H1 (cell line): ENCODE results near the gene CUEDC1. TPM values are rescaled to one million over a fixed set of nuclear protein-coding genes. Genes with fewer than 3 reads are reported as not detected.
A peak's percentile ranks its signal among the peaks of the same experiment; 100 is the strongest.

Experiments
- CTCF ChIA-PET: fragments of 300-600 bp; sonication (Branson Sonifier 250); formaldehyde crosslinking; loops from one replicate; lab custom pipeline; 2021; ENCODE audit not compliant: partially characterized antibody; lab: Charles Lee
- POLR2A ChIA-PET: fragments of 300-600 bp; sonication (Branson Sonifier 250); formaldehyde crosslinking; loops from one replicate; lab custom pipeline; 2021; ENCODE audit warnings: inconsistent platforms; ENCODE audit not compliant: partially characterized antibody; lab: Charles Lee
- DNase-seq, 2 experiments: peaks; one replicate each; pipeline versions ENCODE4 v3.0.0 to v3.0.0-alpha.2; 2010 to 2022; ENCODE audit warnings: low spot score in 2 of 2, low read depth in 1 of 2, mixed read lengths in 1 of 2
- FAIRE-seq: peaks from 2 replicates; lab custom pipeline; 2011; peaks lifted over from hg19 to GRCh38; lab: Jason Lieb, UNC
- H2AFZ ChIP-seq: 2 replicates; pipeline ENCODE4 v1.8.1; 2012; ENCODE audit warnings: low read length, inconsistent platforms
- H2AK5ac ChIP-seq: 2 replicates; pipeline ENCODE4 v1.6.1; 2013; ENCODE audit warnings: low read depth, low read length
- H2BK120ac ChIP-seq: replicated peaks from 2 replicates; pipeline ENCODE3; 2013; ENCODE audit warnings: low read depth, low read length, inconsistent platforms
- H2BK12ac ChIP-seq: 2 replicates; pipeline ENCODE4 v1.6.1; 2013; ENCODE audit warnings: low read depth, low read length
- H2BK15ac ChIP-seq: 2 replicates; pipeline ENCODE4 v1.6.1; 2013; ENCODE audit warnings: low read length
- H2BK20ac ChIP-seq: 2 replicates; pipeline ENCODE4 v1.6.1; 2013; ENCODE audit warnings: low read length
- H2BK5ac ChIP-seq: 2 replicates; pipeline ENCODE4 v1.6.1; 2013; ENCODE audit warnings: low read depth, low read length
- H3K14ac ChIP-seq: 2 replicates; pipeline ENCODE4 v1.6.1; 2013; ENCODE audit warnings: inconsistent platforms; ENCODE audit not compliant: insufficient read length
- H3K18ac ChIP-seq: 2 replicates; pipeline ENCODE4 v1.6.1; 2013; ENCODE audit warnings: low read length; ENCODE audit errors: extremely low read depth
- H3K23ac ChIP-seq: 2 replicates; pipeline ENCODE4 v1.6.1; 2013; ENCODE audit warnings: inconsistent platforms; ENCODE audit not compliant: insufficient read length
- H3K23me2 ChIP-seq: 2 replicates; pipeline ENCODE4 v1.6.1; 2013; ENCODE audit warnings: low read depth, low read length
- H3K27ac ChIP-seq: 2 replicates; pipeline ENCODE4 v1.6.1; 2011; ENCODE audit warnings: low read depth, low read length, inconsistent platforms
- H3K27me3 ChIP-seq, 4 experiments: replicated peaks in 1 of 4; 1 replicate in 1 of 4; 2 replicates in 3 of 4; pipeline versions ENCODE4 v1.6.1 to v1.8.1; 2011 to 2013; ENCODE audit warnings: low read length in 3 of 4, mild to moderate bottlenecking in 3 of 4, inconsistent platforms in 2 of 4, mixed read lengths in 2 of 4, moderate library complexity in 1 of 4; ENCODE audit not compliant: control insufficient read depth in 3 of 4, insufficient read depth in 3 of 4; ENCODE audit errors: extremely low read depth in 1 of 4
- H3K36me3 ChIP-seq, 4 experiments: 2 replicates each; pipeline versions ENCODE4 v1.6.1 to v1.8.1; 2011 to 2013; ENCODE audit warnings: mild to moderate bottlenecking in 4 of 4, low read length in 3 of 4, moderate library complexity in 2 of 4, control low read depth in 1 of 4, inconsistent platforms in 1 of 4; ENCODE audit not compliant: insufficient read depth in 4 of 4, control insufficient read depth in 2 of 4
- H3K4ac ChIP-seq: replicated peaks from 2 replicates; pipeline ENCODE3; 2013; ENCODE audit warnings: low read length, low read depth, mixed read lengths, inconsistent platforms; ENCODE audit not compliant: insufficient read length
- H3K4me1 ChIP-seq, 4 experiments: replicated peaks in 1 of 4; 1 replicate in 1 of 4; 2 replicates in 3 of 4; pipeline versions ENCODE4 v1.6.1 to v1.8.1; 2011 to 2013; ENCODE audit warnings: low read length in 3 of 4, inconsistent platforms in 2 of 4, mixed read lengths in 1 of 4; ENCODE audit not compliant: insufficient read depth in 4 of 4, control insufficient read depth in 3 of 4
- H3K4me2 ChIP-seq, 2 experiments: 2 replicates each; pipeline versions ENCODE4 v1.6.1 to v1.8.1; 2011 to 2013; ENCODE audit warnings: low read depth in 2 of 2, low read length in 2 of 2, control low read depth in 1 of 2, inconsistent platforms in 1 of 2, mild to moderate bottlenecking in 1 of 2; ENCODE audit not compliant: insufficient read depth in 1 of 2
- H3K4me3 ChIP-seq, 4 experiments: fragments of 200-600, 300-600 bp in 1 of 4; sonication (generic), shearing (Covaris generic), sonication (Bioruptor Twin) in 1 of 4; 2 replicates each; pipeline versions ENCODE4 v1.5.1 to v1.8.1; 2011 to 2016; ENCODE audit warnings: low read length in 4 of 4, low read depth in 3 of 4, control low read depth in 2 of 4, inconsistent platforms in 2 of 4, mild to moderate bottlenecking in 2 of 4, mixed read lengths in 1 of 4, moderate library complexity in 1 of 4; ENCODE audit not compliant: insufficient read depth in 2 of 4; ENCODE audit errors: extremely low read depth in 1 of 4
- H3K56ac ChIP-seq: replicated peaks from 2 replicates; pipeline ENCODE3; 2013; ENCODE audit warnings: low read depth, mild to moderate bottlenecking, mixed read lengths, low read length, inconsistent platforms; ENCODE audit not compliant: insufficient read length
- H3K79me1 ChIP-seq: 2 replicates; pipeline ENCODE4 v1.6.1; 2013; ENCODE audit warnings: low read depth, low read length, control low read depth
- H3K79me2 ChIP-seq, 2 experiments: 2 replicates each; pipeline versions ENCODE4 v1.6.1 to v1.8.1; 2012 to 2013; ENCODE audit warnings: low read length in 2 of 2, mild to moderate bottlenecking in 2 of 2, inconsistent platforms in 1 of 2; ENCODE audit not compliant: insufficient read depth in 2 of 2, control insufficient read depth in 1 of 2
- H3K9ac ChIP-seq, 4 experiments: replicated peaks in 1 of 4; 1 replicate in 1 of 4; 2 replicates in 3 of 4; pipeline versions ENCODE4 v1.6.1 to v1.8.1; 2011 to 2013; ENCODE audit warnings: low read depth in 3 of 4, low read length in 3 of 4, control low read depth in 2 of 4, mild to moderate bottlenecking in 2 of 4, moderate library complexity in 2 of 4, inconsistent platforms in 1 of 4; ENCODE audit errors: extremely low read depth in 1 of 4
- H3K9me3 ChIP-seq, 2 experiments: 2 replicates each; pipeline versions ENCODE4 v1.6.1 to v1.8.1; 2012 to 2013; ENCODE audit warnings: mild to moderate bottlenecking in 2 of 2, moderate library complexity in 2 of 2, control low read depth in 1 of 2, inconsistent platforms in 1 of 2, low read depth in 1 of 2, low read length in 1 of 2, mixed read lengths in 1 of 2; ENCODE audit not compliant: insufficient read depth in 2 of 2
- H4K20me1 ChIP-seq, 2 experiments: replicated peaks in 1 of 2; 2 replicates each; pipeline versions ENCODE3 to v1.8.1; 2011 to 2013; ENCODE audit warnings: inconsistent platforms in 2 of 2, low read length in 2 of 2, mild to moderate bottlenecking in 1 of 2; ENCODE audit not compliant: insufficient read depth in 2 of 2, control insufficient read depth in 1 of 2
- H4K5ac ChIP-seq: 2 replicates; pipeline ENCODE4 v1.6.1; 2013; ENCODE audit warnings: low read length, low read depth, mixed read lengths, inconsistent platforms; ENCODE audit not compliant: insufficient read length
- H4K8ac ChIP-seq: 2 replicates; pipeline ENCODE4 v1.8.0; 2013; ENCODE audit warnings: mild to moderate bottlenecking, moderate library complexity, low read length, inconsistent platforms; ENCODE audit not compliant: insufficient read depth; ENCODE audit errors: extremely low read depth
- H4K91ac ChIP-seq: replicated peaks from 2 replicates; pipeline ENCODE3; 2013; ENCODE audit warnings: low read length, mixed read lengths, inconsistent platforms; ENCODE audit not compliant: insufficient read length
- BACH1 ChIP-seq: IDR thresholded peaks from 2 replicates; pipeline ENCODE4 v1.6.1; 2012; ENCODE audit warnings: low read length, improper control_type of control experiment
- CEBPB ChIP-seq: IDR thresholded peaks from 2 replicates; pipeline ENCODE4 v1.6.1; 2012; ENCODE audit warnings: low read depth, low read length
- FOSL1 ChIP-seq: IDR thresholded peaks from 2 replicates; pipeline ENCODE4 v1.6.1; 2011; ENCODE audit warnings: mild to moderate bottlenecking, low read depth, low read length, moderate library complexity; ENCODE audit not compliant: insufficient read depth
- HDAC2 ChIP-seq, 2 experiments: fragments of 300-600 bp in 1 of 2; sonication (generic) in 1 of 2; IDR thresholded peaks; 2 replicates each; pipeline ENCODE4 v1.6.1; 2011 to 2012; ENCODE audit warnings: low read depth in 2 of 2, low read length in 2 of 2, mild to moderate bottlenecking in 2 of 2, moderate library complexity in 2 of 2, borderline replicate concordance in 1 of 2, inconsistent platforms in 1 of 2
- PHF8 ChIP-seq: fragments of 200-600 bp; sonication (generic); conservative IDR thresholded peaks from 2 replicates; pipeline ENCODE4 v1.7.1; 2012; ENCODE audit warnings: low read depth, mild to moderate bottlenecking, inconsistent platforms, low read length, moderate library complexity
- RBBP5 ChIP-seq: IDR thresholded peaks from 2 replicates; pipeline ENCODE4 v1.7.1; 2012; ENCODE audit warnings: low read depth, mild to moderate bottlenecking, inconsistent platforms, low read length, moderate library complexity, borderline replicate concordance
- SIN3A ChIP-seq, 2 experiments: IDR thresholded peaks in 1 of 2; conservative IDR thresholded peaks in 1 of 2; 2 replicates each; pipeline ENCODE4 v1.6.1; 2011 to 2012; ENCODE audit warnings: low read length in 2 of 2, improper control_type of control experiment in 1 of 2, low read depth in 1 of 2, mild to moderate bottlenecking in 1 of 2
- TAF7 ChIP-seq: optimal IDR thresholded peaks from 2 replicates; pipeline ENCODE3; 2011; ENCODE audit warnings: low read depth, mild to moderate bottlenecking, inconsistent platforms, low read length, moderate library complexity, borderline replicate concordance
- WGBS, 2 experiments: shearing (Covaris generic) in 1 of 2; methylation state at CpG; one replicate each; pipeline versions ENCODE4 v1.1.6 to v1.1.7; 2013 to 2015; ENCODE audit warnings: low lambda C conversion rate in 2 of 2, mixed read lengths in 2 of 2, inconsistent platforms in 1 of 2, low coverage in 1 of 2, missing lambda C conversion rate in 1 of 2; ENCODE audit not compliant: insufficient replicate concordance in 2 of 2, insufficient coverage in 1 of 2, insufficient read length in 1 of 2; ENCODE audit errors: extremely low coverage in 1 of 2, missing lambda C conversion rate in 1 of 2; 5-methylcytosine and 5-hydroxymethylcytosine counted together
- polyA plus RNA-seq, 7 experiments: library from polyadenylated mRNA; depleted of rRNA in 3 of 7; stranded (reverse) in 5 of 7; unstranded in 2 of 7; fragments of >200 nt in 5 of 7; fragments of 200-250 nt in 2 of 7; gene quantifications; 1 replicate in 5 of 7; 2 replicates in 1 of 7; 4 replicates in 1 of 7; pipeline versions ENCODE4 v1.2.1 to v1.2.3, GENCODE V29; 2011 to 2013; ENCODE audit warnings: missing spikeins in 2 of 7, mixed read lengths in 2 of 7
- total RNA-seq: library from RNA; stranded (reverse); fragmentation: NEBNext Ultra II Directional; extraction: Animal tissue kit (Norgen Biotek cat#: 25700); gene quantifications from 2 replicates; pipeline ENCODE4 v1.2.1, GENCODE V29; 2021
- TF ChIP-seq, protein P1 (sequence below): IDR thresholded peaks from 2 replicates; pipeline ENCODE4 v1.6.1; 2011; ENCODE audit warnings: low read length, improper control_type of control experiment

The CUEDC1 gene
- total and polyA plus RNA-seq, 2 of the 8 experiments (the other 6 are each of a cell fraction or from before 2014, with no cell fraction given), result 4.0 to 10.7 TPM

DNA sequence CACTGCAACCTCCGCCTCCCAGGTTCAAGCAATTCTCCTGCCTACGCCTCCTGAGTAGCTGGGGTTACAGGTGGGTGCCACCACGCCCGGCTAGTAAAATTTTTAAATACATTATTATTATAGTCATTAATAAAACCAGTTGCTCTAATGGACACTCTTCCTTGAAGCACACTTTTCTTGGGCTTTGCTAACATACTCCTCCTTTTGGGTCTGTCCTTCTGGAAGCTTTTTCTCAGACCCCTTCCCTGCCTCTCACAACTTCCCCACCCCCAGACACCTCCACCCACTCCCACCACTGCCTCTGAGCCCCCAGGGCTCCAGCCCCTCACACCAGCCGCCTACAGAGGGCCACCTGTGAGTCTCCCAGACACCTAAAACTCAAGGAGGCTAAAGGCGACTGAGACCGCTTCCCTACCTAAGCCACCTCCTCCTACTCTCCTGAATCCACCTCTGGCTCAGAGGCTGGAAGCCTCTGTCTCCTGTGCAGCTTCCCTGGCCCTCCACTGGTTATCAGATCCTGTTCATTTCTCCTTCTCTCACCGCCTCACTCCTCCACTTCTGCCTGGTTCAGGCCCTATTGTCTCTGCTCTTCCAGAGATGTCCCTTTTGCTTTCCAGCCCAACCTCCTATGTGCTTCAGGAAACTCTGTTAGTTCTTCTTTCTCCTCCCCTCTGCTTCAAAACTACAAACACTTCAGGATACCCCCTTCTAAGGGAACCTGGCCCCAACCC, 2.1 kb upstream of the CUEDC1 start:
- no peak overlapping the region for H2BK5ac ChIP-seq
- H3K27me3 ChIP-seq, result peaks cover 0 to 30% (median 20%) of the 10 kb centered on the region in 4 experiments; a peak in 6 of 7 replicates
- H3K4ac ChIP-seq, result no peak overlapping the region
- no peak overlapping the region for H3K23ac ChIP-seq
- CTCF ChIA-PET, result interaction anchor here (0.8 to 13.5 kb wide), 9 partner anchors 10 to 165 kb away, joined by 4 to 162 read pairs (median 9); no protein-coding TSS in a partner anchor
- no peak overlapping the region for H2BK120ac ChIP-seq
- H3K18ac ChIP-seq, result no peak overlapping the region; the same call in 1 of the 2 replicates
- no peak overlapping the region for H3K9ac ChIP-seq
- peaks cover 10 to 23% (median 13%) of the 10 kb centered on the region in 4 experiments; a peak in 6 of 7 replicates for H3K4me1 ChIP-seq
- no peak overlapping the region for H4K5ac ChIP-seq
- no peak overlapping the region for H3K14ac ChIP-seq
- H3K56ac ChIP-seq, result no peak overlapping the region
- no peak for TF ChIP-seq SIN3A (conservative IDR thresholded peaks at IDR 0.05 in 1 of 2, IDR thresholded peaks at IDR 0.05 in 1 of 2; ENCODE audit: low read depth in 1 of 2, low read length in 2 of 2)
- no peak for TF ChIP-seq FOSL1
- TF ChIP-seq, protein P1, sequence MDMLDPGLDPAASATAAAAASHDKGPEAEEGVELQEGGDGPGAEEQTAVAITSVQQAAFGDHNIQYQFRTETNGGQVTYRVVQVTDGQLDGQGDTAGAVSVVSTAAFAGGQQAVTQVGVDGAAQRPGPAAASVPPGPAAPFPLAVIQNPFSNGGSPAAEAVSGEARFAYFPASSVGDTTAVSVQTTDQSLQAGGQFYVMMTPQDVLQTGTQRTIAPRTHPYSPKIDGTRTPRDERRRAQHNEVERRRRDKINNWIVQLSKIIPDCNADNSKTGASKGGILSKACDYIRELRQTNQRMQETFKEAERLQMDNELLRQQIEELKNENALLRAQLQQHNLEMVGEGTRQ, result no peak
- TF ChIP-seq PHF8, result no peak
- TF ChIP-seq BACH1, result no peak
- TF ChIP-seq HDAC2 (IDR thresholded peaks at IDR 0.05; ENCODE audit: borderline replicate concordance in 1 of 2, low read depth in 2 of 2, low read length in 2 of 2), result no peak
- TF ChIP-seq CEBPB, result no peak
- no peak for TF ChIP-seq TAF7
- no peak for TF ChIP-seq RBBP5
- POLR2A ChIA-PET, result interaction anchor here (0.7 to 2.6 kb wide), 7 partner anchors 10 to 102 kb away, joined by 3 to 9 read pairs (median 4); no protein-coding TSS in a partner anchor
- H2BK20ac ChIP-seq, result peak overlapping the region; percentile 61; the same call in 1 of the 2 replicates
- 0 out of 2 replicates have a peak overlapping the region, but pooled peaks have one; percentile 72 for H2BK15ac ChIP-seq
- no peak overlapping the region; the same call in 1 of the 2 replicates for H4K8ac ChIP-seq
- no peaks in the 10 kb centered on the region for H3K79me1 ChIP-seq
- no peak overlapping the region; a peak in 1 of 4 replicates for H3K4me2 ChIP-seq
- no peaks in the 10 kb centered on the region for H3K9me3 ChIP-seq
- H3K27ac ChIP-seq, result no peak overlapping the region
- 88% methylated on average over 8 of the region's 8 CpGs; no CpG with 5 or more reads in 1 of the 2 experiments for WGBS, 2 experiments
- peaks cover 8% of the 10 kb centered on the region; the same call in 1 of the 2 replicates for H3K23me2 ChIP-seq
- DNase-seq (peak in 1 of 2 experiments; percentile 43), FAIRE-seq (no peak)
- no peak overlapping the region; the same call in 1 of the 2 replicates for H2AFZ ChIP-seq
- no peak overlapping the region for H2AK5ac ChIP-seq
- H2BK12ac ChIP-seq, result 0 out of 2 replicates have a peak overlapping the region, but pooled peaks have one; percentile 68
- H3K36me3 ChIP-seq, result no peaks in the 10 kb centered on the region
- H3K79me2 ChIP-seq, result no peaks in the 10 kb centered on the region
- H4K91ac ChIP-seq, result no peak overlapping the region
- no peak overlapping the region for H3K4me3 ChIP-seq
- no peaks in the 10 kb centered on the region for H4K20me1 ChIP-seq
